ENCODE measurements around the gene NSMF.
A peak's percentile ranks its signal among the peaks of the same experiment; 100 is the strongest.

The NSMF gene

GRCh38 chr9:137445930-137446431 lies 13.2 kb downstream of the NSMF start:
- DNase-seq (ENCODE audit: low read depth): no peak

GRCh38 chr9:137445275-137445807 lies 13.8 kb downstream of the NSMF start:
- peak; percentile 86 for DNase-seq (ENCODE audit: low read depth)

DNA sequence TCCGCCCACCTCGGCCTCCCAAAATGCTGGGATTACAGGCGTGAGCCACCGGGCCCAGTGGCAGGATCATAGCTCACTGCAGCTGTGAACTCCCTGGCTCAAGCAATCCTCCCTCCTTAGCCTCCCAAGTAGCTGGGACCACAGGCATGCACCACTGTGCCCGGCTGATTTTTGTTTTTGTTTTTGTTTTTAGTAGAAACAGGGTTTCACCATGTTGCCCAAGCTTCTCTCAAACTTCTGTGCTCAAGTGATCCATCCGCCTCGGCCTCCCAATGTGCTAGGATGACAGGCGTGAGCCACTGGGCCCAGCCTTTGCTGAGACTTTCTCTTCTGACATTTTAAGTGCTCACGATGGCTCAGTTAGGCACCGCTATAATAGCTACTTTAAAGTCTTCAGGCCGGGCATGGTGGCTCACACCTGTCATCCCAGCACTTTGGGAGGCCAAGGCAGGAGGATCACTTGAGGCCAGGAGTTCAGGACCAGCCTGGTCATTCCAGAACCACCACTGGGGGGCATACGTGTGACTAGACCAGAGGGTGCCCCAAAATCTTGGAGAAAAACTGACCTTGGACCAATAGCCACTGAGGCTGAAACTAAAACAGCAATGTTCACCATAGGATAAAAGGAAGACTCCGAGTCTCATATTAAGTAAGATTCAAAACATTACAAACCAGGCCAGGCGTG lies 14.9 kb downstream of the NSMF start:
- no peak for DNase-seq (ENCODE audit: low read depth)

DNA sequence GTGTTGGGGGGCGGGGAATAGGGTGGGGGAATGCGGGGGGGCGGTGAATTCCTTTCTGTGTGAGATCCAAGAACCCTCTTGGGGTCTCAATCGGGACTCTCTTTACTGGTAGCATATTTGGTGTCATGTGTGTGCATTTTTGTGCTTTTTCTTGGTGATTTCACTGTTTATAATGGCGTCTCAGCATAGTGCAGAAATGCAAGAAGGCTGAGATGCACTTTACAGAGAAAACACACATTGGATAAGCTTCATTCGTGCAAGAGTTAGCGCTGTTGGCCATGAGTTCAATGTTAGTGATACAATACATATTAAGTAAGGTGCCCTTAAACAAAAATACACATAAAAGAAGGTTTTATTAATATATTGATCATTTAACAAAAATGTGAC lies 17.2 kb downstream of the NSMF start:
- no peak for DNase-seq (ENCODE audit: low read depth)

GRCh38 chr9:137441289-137441934 lies 17.7 kb downstream of the NSMF start, which contains the start of gene ENTPD8:
TSS of gene ENTPD8 (minus strand) at chr9:137441357. CDS start at chr9:137438285, 3,072 bp downstream.
- no peak for DNase-seq (ENCODE audit: low read depth)

DNA sequence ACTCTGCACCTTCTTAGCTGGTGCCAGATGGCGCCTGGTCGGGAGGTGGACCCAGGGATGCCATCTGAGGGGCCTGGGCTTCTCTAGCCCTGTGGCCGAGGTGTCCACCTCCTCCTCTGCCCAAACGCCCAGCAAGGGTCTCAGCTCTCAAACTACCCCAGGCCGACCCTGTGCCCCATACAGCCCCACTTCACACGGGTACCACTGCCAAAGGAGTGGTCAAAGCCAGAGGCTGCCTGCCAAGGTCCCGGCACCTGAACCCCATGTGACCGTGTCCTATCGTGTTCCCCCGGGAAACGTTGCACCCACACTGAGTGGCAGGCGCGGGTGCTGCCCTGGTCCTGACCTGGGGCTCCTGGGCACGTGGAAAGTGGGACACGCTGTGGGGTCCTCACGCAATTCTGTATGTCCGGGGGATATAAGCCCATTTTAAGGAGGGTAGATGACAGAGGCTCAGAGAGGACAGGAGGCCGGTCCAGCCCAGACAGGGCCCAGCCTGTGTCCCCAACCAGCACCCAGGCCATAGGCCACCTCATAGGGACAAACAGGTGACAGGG lies 19.9 kb downstream of the NSMF start:
- DNase-seq (ENCODE audit: low read depth): no peak

DNA sequence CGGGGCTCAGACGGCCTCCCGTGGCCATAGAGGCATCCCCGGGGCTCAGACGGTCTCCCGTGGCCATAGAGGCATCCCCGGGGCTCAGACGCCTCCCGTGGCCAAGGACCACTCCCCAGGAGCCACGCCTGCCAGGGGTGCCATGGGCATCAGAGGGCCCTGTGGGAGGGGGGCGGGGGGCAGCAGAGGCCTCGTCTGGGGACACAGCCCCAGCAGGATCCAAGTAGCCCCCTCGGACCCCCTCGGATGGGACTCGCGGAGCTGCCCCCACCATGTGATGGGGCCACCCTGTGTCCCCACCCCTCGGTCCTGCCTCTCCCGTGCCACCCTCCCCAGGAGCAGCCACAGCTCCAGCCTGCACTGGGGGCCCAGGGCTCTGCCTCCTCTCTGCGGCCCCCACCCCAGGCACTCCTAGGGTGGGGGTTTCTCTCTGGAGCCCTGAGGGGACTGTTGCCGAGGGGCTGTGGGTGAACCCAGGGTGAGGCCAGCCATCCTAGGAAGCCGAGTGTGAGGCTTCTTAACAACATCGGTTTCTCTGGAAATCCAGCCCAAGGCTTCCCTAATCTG lies 20.5 kb downstream of the NSMF start:
- DNase-seq (ENCODE audit: low read depth): no peak

GRCh38 chr9:137437691-137438590 lies 21.2 kb downstream of the NSMF start:
- DNase-seq (ENCODE audit: low read depth): no peak

DNA sequence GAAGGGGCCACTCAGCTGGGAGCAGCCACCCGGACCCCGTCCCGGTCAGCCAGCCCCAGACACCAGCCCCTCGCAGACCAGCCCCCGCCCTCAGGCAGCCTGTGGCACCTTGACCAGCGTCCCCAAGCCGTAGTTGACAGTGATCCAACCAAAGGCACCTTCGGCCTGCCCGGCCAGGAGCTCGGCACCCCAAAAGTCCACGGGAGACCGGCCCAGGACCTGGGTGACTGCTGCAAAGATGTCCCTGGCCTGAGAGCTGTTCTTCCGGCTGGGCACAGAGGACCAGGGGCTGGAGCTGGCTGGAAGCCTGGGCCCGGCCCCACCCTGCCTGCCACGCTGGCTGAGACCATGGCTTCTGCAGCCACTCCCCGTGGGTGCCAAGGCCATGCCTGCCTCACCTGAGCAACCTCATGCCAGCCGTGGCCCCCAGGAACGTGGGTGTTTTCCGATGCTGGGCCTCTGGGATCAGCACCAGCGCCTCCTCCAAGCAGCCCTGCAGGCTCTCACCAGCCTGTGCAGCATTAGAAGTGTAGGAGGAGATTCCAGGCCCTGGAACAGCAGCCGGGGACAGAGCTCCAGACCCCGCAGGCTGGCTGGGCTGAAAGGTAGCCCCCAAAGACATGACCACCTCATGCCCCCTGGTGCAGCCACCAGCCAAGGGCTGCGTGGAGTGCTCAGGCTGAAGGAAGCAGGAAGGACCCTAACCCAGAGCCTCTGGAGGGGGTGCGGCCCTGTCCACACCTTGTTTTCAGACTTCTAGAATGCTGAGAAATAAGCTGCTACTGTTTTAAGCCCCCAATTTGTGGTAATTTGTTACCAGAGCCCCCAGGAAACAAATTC lies 22.2 kb downstream of the NSMF start:
- DNase-seq (ENCODE audit: low read depth): no peak

- DNase-seq (ENCODE audit: low read depth): no peak
Measured at GRCh38 chr9:137435980-137436760, 23.0 kb downstream of the NSMF start.

DNA sequence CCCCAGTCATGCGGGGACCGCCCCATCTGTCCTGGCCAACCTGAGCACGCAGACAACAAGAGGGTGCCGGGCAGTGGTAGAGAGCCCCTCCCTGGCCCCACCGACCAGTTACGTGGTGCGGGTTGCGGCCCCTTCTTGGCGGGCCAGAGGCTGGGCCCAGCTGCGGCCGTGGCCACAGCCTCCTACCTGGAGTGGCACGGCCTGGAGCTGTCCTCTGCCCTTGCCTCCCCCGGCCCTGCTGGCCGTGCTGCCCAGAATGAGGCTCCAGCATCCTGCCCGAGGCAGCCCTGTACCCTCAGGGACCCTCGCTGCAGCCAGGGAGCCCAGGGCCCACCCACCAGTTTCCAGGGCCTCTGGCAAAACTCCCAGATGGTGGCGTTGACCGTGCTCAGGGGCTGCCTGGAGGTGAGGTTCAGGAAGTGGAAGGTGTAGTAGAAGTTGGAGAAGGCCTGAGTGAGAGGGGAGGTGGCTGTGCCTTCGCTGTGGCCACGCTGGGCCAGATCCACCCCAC lies 23.7 kb downstream of the NSMF start:
- DNase-seq (ENCODE audit: low read depth): no peak

- no peak for DNase-seq (ENCODE audit: low read depth)
Measured at GRCh38 chr9:137434498-137435380, 24.4 kb downstream of the NSMF start.

DNA sequence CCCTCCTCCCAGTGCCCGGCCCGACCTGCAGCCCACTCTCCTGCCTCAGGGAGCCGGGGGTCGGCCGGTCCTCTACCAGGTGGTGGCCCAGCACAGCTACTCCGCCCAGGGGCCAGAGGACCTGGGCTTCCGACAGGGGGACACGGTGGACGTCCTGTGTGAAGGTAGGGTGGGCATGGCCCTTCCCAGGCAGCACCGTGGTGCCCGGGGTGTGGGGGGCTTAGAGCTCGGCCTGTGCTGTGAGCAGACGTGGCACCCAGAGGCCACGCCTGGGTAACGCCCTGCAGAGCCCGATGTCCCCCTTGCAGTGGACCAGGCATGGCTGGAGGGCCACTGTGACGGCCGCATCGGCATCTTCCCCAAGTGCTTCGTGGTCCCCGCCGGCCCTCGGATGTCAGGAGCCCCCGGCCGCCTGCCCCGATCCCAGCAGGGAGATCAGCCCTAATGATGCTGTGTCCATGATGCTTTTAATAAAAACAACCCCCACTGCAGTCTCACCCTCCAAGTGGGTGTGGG lies 25.2 kb downstream of the NSMF start:
- DNase-seq (ENCODE audit: low read depth): no peak

DNA sequence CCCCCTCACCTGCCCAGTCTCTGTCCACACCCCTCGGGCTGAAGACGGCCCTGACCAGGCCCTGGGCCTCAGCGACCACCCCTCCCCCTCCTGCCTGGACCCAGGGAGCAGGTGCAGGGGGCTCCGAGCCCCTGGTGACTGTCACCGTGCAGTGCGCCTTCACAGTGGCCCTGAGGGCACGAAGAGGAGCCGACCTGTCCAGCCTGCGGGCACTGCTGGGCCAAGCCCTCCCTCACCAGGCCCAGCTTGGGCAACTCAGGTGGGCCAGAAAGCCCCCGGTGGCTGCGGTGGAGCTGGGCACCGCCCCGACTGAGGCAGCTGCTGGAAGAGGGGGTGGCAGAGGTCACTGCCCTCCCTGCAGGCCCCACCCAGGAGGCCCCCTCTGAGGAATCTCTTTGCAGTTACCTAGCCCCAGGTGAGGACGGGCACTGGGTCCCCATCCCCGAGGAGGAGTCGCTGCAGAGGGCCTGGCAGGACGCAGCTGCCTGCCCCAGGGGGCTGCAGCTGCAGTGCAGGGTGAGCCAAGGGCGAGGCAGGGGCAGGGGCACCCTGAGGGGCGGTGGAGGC lies 25.7 kb downstream of the NSMF start:
- no peak for DNase-seq (ENCODE audit: low read depth)

- no peak for DNase-seq (ENCODE audit: low read depth)
Measured at GRCh38 chr9:137432687-137433348, 26.3 kb downstream of the NSMF start.

- no peak for DNase-seq (ENCODE audit: low read depth)
Measured at GRCh38 chr9:137431416-137431931, 27.7 kb downstream of the NSMF start.

DNA sequence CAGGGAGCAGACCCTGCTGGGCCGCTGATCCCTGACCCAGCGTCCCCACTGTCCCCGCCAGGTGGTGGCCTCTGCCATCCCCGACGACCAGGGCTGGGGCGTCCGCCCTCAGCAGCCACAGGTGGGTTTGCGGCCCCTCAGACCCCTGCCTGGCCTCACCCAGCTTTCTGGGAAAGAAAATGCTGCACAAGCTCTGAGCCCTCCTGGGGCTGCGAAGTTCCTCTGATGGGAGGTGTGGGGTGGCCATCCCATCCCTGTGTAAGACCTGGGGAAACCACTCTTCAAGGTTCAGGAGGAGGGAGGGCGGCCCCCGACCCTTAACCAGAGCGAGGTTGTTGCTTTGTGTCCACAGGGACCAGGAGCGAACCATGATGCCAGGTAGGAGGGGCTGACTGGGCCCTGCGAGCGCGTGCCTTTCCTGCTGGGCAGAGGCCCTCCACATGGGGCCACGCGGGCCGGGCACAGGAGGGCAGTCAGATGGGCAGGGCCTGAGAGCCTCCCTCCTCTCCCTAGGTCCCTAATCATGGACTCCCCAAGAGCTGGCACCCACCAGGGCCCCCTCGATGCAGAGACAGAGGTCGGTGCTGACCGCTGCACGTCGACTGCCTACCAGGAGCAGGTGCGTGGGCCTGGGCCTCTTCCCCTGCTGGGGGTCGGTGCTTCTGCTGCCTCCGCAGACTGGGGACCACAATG lies 28.3 kb downstream of the NSMF start:
- DNase-seq (ENCODE audit: low read depth): no peak

Measured in activated T-cell treated with anti-CD3 and anti-CD28 coated beads for 1 hour (primary cell).